Colonic mucosa (tissue), 4 donors: ENCODE results near the gene POC1A. TPM values are rescaled to one million over a fixed set of nuclear protein-coding genes. Genes with fewer than 3 reads are reported as not detected.

Experiments
- DNase-seq: peaks from one replicate; pipeline ENCODE4 v3.0.0-alpha.2; 2020
- H3K27ac ChIP-seq: fragments of 200-600 bp; one replicate; pipeline ENCODE4 v1.8.0; 2021
- H3K27me3 ChIP-seq: fragments of 200-600 bp; one replicate; pipeline ENCODE4 v1.8.0; 2021
- H3K36me3 ChIP-seq: fragments of 200-600 bp; one replicate; pipeline ENCODE4 v1.8.0; 2021
- H3K4me1 ChIP-seq: fragments of 200-600 bp; one replicate; pipeline ENCODE4 v1.8.0; 2021; ENCODE audit warnings: mild to moderate bottlenecking
- H3K4me3 ChIP-seq: fragments of 200-600 bp; one replicate; pipeline ENCODE4 v1.8.0; 2021
- H3K9ac ChIP-seq, 2 donors: one replicate each; pipeline ENCODE4 v1.7.0; 2013; ENCODE audit warnings: control low read depth in 2 of 2, low read depth in 2 of 2, low read length in 2 of 2
- H3K9me3 ChIP-seq: fragments of 200-600 bp; one replicate; pipeline ENCODE4 v1.8.0; 2021
- CTCF ChIP-seq: fragments of 200-600 bp; IDR thresholded peaks from one replicate; pipeline ENCODE4 v1.8.0; 2022; ENCODE audit warnings: antibody characterized with exemption, mild to moderate bottlenecking
- intact Hi-C: fragments of 100-400 bp; cut with DNase I; formaldehyde crosslinking; loops from one replicate; pipeline ENCODE4 v1.14.1; 2022
- total RNA-seq, 2 donors: library from RNA; stranded (reverse); fragmentation: NEBNext Ultra II Directional in 1 of 2; extraction: Animal tissue kit (Norgen Biotek cat#: 25700) in 1 of 2; gene quantifications; one replicate each; pipeline ENCODE4 v1.2.1, GENCODE V29; 2021
- donor health status: healthy.
- donor health status: DM: no; HTN: no; CAD: no.
- donor health status: DM: no; HTN: no; CAD: no.

The POC1A gene
- total RNA-seq, 2 donors from 2014 or later = 7.6 to 33.7 TPM

- no peak for DNase-seq
- H3K9ac ChIP-seq = no peak overlapping the region
- no peak overlapping the region for H3K4me3 ChIP-seq
- H3K9me3 ChIP-seq = no peaks in the 10 kb centered on the region
- no peak for TF ChIP-seq CTCF
- H3K27ac ChIP-seq = no peak overlapping the region
- no peaks in the 10 kb centered on the region for H3K36me3 ChIP-seq
- intact Hi-C loops = no loop called here
- no peaks in the 10 kb centered on the region for H3K27me3 ChIP-seq
- H3K4me1 ChIP-seq = no peaks in the 10 kb centered on the region
Measured at GRCh38 chr3:52118156-52118875, 35.9 kb downstream of the POC1A start.

GRCh38 chr3:52117537-52117936 is 36.7 kb downstream of the POC1A start:
- no peaks in the 10 kb centered on the region for H3K9me3 ChIP-seq
- no peaks in the 10 kb centered on the region for H3K36me3 ChIP-seq
- TF ChIP-seq CTCF = no peak
- no peaks in the 10 kb centered on the region for H3K4me1 ChIP-seq
- intact Hi-C loops = no loop called here
- no peak for DNase-seq
- no peak overlapping the region for H3K27ac ChIP-seq
- H3K27me3 ChIP-seq = no peaks in the 10 kb centered on the region
- H3K9ac ChIP-seq = no peak overlapping the region
- H3K4me3 ChIP-seq = no peak overlapping the region

GRCh38 chr3:52112056-52112455 is 42.2 kb downstream of the POC1A start:
- Histone ChIP-seq H3K4me3 (no peak overlapping the region), H3K36me3 (no peaks in the 10 kb centered on the region), H3K9me3 (no peaks in the 10 kb centered on the region), H3K27ac (no peak overlapping the region), H3K9ac (no peak overlapping the region), H3K27me3 (no peaks in the 10 kb centered on the region), H3K4me1 (no peaks in the 10 kb centered on the region)
- no peak for TF ChIP-seq CTCF
- intact Hi-C loops = no loop called here
- no peak for DNase-seq

- Histone ChIP-seq H3K4me3 (no peak overlapping the region), H3K9me3 (no peaks in the 10 kb centered on the region), H3K9ac (no peak overlapping the region), H3K36me3 (no peaks in the 10 kb centered on the region), H3K27me3 (no peaks in the 10 kb centered on the region), H3K4me1 (no peaks in the 10 kb centered on the region), H3K27ac (no peak overlapping the region)
- TF ChIP-seq CTCF = no peak
- intact Hi-C loops = no loop called here
- DNase-seq = no peak
Measured at GRCh38 chr3:52110502-52110901, 43.7 kb downstream of the POC1A start.

- Histone ChIP-seq H3K36me3 (no peaks in the 10 kb centered on the region), H3K9ac (no peak overlapping the region), H3K9me3 (no peaks in the 10 kb centered on the region), H3K27ac (no peak overlapping the region), H3K4me1 (no peaks in the 10 kb centered on the region), H3K27me3 (no peaks in the 10 kb centered on the region), H3K4me3 (no peak overlapping the region)
- DNase-seq = no peak
- no peak for TF ChIP-seq CTCF
- intact Hi-C loops = no loop called here
Measured at GRCh38 chr3:52109611-52110301, 44.5 kb downstream of the POC1A start.
